NOMO-1 treated with DMSO at 0.1 percent for 48 hours (cell line): ENCODE measurements around the gene ANGPTL2.

Source experiments
- DNase-seq: peaks from one replicate; lab custom pipeline; 2025; ENCODE audit not compliant: unreplicated experiment; lab: John Stamatoyannopoulos, UW

The ANGPTL2 gene

DNA sequence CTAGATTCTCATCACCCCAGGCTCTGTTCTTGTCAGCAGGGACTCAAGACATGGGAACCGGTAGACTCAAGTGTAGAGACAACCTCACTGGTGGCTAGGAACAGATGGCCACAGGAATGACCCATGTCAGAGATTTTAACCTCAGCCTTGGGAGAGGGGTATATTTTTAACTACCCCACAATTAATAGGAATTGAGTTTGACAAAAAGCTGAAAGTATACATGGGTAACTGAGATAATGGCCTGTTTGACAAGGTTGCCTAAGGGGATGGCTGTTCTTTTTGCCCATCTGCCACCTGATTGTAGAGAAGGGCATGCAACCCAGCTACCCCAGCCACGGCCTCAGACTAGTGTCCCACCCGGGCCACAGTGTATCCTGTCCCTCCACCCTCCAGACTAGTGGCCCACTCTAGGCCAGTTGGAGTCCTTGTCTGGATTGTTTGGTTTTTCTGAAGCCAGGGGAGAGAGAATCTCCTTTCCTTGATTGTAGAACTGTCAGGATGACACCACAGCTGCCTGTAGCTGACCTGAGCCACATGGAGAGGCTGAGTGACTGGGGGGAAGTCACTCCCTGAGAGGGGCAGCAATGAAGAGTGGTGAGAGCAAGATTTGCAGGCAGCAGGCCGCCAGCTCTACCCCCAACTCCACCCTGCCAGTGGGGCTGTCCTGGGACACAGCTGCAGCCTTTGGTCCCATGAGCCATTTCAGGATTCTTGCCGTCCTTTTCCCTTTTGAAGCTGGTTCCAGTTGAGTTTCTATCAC is 14.6 kb upstream of the ANGPTL2 start:
- DNase-seq = no peak

DNA sequence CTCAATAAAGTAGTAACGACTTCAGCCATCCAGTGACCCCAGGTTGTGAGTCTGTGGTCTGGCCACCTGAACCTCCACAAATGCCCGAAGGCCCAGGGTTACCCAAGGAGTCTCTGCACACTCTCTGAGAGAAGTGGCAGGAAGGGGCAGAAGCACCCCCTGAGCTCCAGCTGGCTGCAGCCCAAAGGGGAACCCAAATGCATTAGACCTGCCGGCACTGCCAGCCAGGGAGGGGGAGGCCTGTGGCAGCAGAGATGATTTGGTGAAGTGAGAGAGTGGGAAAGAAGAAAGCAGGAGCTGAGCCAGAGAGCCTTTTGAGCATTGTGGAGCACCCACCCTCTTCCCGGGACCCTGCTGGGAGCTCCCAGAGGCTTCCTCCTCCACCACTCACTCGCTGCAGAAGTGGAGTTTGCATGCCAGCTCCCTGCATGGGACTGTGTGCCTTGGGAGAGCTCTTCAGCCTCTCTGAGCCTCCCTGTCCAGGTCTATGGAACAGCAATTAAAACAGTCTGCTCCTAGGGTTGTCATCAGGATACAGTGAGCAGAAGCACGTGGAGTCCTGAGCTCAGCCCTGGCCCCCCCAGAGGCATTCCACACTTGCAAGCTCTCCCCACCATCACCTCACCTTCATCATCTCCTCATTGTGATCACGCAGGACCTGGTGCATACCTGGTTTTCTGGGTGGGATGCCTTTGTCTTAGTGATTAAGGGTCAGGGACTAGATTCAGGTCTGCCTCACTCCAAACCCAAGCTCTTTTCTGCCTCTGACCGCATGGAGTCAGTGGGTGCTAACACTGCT is 13.8 kb upstream of the ANGPTL2 start:
- no peak for DNase-seq

DNA sequence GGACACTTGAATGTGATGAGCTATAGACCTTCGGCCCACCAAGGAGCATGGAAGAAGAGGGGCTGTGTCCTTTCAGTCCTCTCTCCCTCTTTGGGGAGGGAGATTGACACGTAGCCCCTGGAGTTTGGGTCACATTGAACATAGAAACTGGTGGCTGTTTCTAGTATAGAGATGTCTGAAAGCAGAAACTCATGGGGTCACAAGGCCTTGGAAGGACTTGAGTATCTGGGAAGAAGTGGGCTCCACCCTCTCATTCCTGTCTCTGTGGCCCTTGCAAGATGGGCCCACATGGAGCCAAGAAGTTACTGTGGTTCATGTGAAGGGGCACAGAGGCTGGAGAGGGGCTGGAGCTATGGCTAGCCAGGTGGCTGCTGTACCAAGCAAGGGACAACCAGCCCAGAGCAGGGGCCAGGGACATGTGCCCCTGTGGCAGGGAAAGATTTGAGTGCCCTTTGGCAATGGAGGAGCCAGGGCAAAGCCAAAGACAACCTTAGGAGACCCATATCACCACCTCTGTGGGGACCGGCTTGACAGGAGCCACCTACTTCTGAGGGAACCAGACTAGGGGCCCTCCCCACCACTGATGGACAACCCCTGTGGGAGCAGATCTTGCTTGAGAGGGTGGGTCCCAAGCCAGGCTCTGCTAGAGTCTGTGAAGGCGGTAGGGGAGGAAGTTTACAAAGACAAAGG is 12.8 kb upstream of the ANGPTL2 start:
- no peak for DNase-seq

- no peak for DNase-seq
Observed at GRCh38 chr9:127133739-127134167, 11.3 kb upstream of the ANGPTL2 start.

GRCh38 chr9:127132921-127133647 is 10.6 kb upstream of the ANGPTL2 start:
- DNase-seq = no peak

- no peak for DNase-seq
Observed at GRCh38 chr9:127132375-127132774, 9.9 kb upstream of the ANGPTL2 start.

- no peak for DNase-seq
Observed at GRCh38 chr9:127131871-127132270, 9.4 kb upstream of the ANGPTL2 start.

DNA sequence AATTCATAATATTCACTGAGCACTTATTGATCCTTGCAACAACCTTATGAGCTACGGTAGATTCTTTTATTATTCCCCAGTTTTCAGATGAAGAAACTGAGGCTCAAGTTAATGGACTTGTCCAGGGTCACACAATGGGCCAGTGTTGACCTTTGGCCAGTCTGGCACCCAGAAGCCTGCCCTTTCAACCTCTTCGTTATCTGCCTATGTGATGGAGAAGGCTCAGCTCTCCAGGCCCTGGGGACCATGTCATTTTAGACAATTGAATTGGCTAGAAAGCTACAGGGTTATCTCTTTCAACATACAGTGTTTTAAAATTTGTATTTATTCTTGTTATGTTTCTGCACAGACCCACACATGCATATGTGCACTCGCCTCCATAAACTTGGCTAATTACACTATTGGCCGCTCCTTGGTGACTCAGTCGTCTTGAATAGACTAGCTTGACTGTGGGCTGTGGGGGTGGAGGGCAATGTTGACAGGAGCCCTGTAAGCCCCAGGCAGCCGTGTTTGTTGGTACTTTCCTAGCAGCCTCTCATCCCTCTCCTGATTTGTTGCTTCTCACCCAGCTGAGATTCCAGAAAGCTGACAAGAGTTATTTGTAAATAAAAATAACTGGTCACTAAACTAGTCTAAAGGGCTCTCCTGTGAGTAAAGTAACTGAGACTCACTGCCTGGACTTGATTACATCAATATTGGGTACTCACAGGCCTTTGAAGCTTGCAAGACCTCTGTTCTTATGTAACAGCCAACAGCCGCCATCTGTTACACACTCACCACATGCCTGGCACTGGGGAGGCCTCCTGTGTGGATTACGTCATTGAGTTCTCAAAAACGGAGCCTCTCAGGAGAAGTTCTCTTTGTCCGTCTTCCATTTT is 8.5 kb upstream of the ANGPTL2 start:
- peak; percentile 94 for DNase-seq

DNA sequence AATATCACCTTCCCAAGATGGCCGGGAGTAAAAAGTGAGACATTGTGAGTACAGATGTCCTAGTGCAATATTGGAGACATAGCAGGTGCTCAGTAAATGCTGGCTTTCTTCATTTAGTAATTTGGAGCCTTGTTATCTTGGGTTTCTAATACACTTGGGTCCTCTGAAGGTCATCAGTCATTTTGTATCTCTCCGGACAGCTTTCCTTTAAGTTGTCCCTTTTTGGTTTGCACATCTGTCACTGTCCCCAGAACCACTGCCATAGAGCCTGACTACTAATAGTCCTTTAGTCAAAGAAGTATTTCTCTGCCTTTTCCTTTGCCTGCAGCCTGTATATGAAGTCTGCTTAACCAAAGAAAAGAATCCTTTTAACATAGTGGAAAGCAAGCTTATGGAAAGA is 7.8 kb upstream of the ANGPTL2 start:
- DNase-seq = no peak

- DNase-seq = no peak
Observed at GRCh38 chr9:127129718-127130085, 7.3 kb upstream of the ANGPTL2 start.

GRCh38 chr9:127129073-127129717 is 6.8 kb upstream of the ANGPTL2 start:
- DNase-seq = no peak

DNA sequence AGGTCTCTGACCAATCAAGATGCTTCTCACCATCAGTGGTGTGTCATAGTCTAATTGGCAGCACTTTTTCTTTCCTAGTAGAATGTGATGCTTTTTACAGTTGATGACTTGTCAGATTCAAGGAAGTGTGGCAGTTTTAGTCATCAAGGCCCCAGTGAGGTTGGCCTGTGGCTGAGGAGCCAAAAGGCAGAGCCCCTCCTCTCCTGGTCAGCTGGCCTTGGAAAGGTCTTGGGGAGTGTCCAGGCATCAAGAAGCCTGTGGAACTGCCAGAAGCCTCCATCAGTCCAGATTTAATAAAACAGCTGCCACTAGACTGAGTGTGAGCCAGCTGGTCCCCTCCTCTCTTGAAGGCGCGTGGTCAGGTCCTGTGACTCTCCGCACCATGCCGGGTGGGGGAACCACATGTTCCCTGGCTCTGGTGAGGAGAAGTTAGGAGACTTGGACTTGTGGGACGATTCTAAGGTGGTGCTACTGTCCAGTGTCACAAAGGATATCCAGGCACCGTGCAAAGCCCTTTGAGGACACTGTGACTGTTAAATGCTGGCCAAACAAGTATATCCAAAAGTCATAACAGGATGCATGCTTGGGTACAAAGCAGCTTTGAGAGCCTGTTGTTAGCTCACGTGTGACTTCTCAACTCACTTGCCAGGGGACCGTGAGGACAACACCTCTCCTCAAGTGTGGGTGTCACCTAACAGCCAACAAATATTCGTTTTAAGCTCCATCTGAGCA is 6.1 kb upstream of the ANGPTL2 start:
- no peak for DNase-seq

- DNase-seq = no peak
Observed at GRCh38 chr9:127126971-127127370, 4.5 kb upstream of the ANGPTL2 start.

DNA sequence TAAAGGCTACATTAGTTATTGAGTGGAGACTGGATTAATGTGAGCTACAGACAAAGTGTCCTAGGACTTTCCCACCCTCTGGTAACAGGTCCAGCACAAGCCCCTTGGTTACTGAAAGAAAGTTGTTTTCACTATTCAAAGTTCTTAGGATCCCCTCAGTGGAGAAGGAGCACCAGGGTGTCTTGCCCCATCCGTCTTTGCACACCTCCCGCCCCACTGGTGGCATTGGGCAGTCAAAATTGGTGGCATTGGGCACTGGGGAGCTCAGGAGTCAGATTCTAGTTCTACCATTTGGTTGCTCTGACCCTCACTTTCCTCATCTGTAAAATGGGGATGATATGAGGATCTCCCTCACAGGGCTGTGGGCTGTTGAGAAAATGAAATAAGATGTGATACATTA is 2.4 kb upstream of the ANGPTL2 start:
- no peak for DNase-seq

- no peak for DNase-seq
Observed at GRCh38 chr9:127124111-127124531, 1.7 kb upstream of the ANGPTL2 start.

GRCh38 chr9:127123064-127123890 is 842 bp upstream of the ANGPTL2 start:
- DNase-seq = no peak

GRCh38 chr9:127121628-127122175 is 733 bp downstream of the ANGPTL2 start:
- DNase-seq = no peak

- peak; percentile 25 for DNase-seq
Observed at GRCh38 chr9:127119320-127119709, 3.1 kb downstream of the ANGPTL2 start.
